CD4-positive, alpha-beta T cell (primary cell): ENCODE measurements around the gene CAMTA1. TPM values are rescaled to one million over a fixed set of nuclear protein-coding genes. Genes with fewer than 3 reads are reported as not detected.

ENCODE experiments used
- ATAC-seq: fragments of 200-7000 bp; cut with Tn5 transposase; one replicate; pipeline ENCODE4 v1.10.0; 2022; ENCODE audit warnings: mild to moderate bottlenecking; ENCODE audit not compliant: poor library complexity
- CTCF ChIA-PET: fragments of 350-600 bp; sonication (Branson Sonifier 250); formaldehyde crosslinking; loops from one replicate; lab custom pipeline; 2021; ENCODE audit warnings: antibody characterized with exemption, inconsistent platforms; lab: Charles Lee
- POLR2A ChIA-PET: fragments of 350-600 bp; sonication (Branson Sonifier 250); formaldehyde crosslinking; loops from one replicate; lab custom pipeline; 2021; ENCODE audit warnings: antibody characterized with exemption, inconsistent platforms; lab: Charles Lee
- DNase-seq, 14 experiments: peaks; one replicate each; pipeline ENCODE4 v3.0.0-alpha.2; 2013 to 2020; ENCODE audit warnings: mixed read lengths in 2 of 14
- H3K27ac ChIP-seq, 2 donors: one replicate each; pipeline versions ENCODE4 v1.5.1 to v1.7.0; 2013; ENCODE audit warnings: low read length in 2 of 2, low read depth in 1 of 2, mild to moderate bottlenecking in 1 of 2
- H3K27me3 ChIP-seq, 2 experiments: 1 replicate in 1 of 2; 2 replicates in 1 of 2; pipeline versions ENCODE4 v1.6.1 to v1.7.0; 2013; ENCODE audit warnings: low read length in 2 of 2, control low read depth in 1 of 2, mild to moderate bottlenecking in 1 of 2, moderate library complexity in 1 of 2; ENCODE audit not compliant: insufficient read depth in 2 of 2, control insufficient read depth in 1 of 2
- H3K36me3 ChIP-seq: one replicate; pipeline ENCODE4 v1.6.1; 2013; ENCODE audit warnings: low read length, control low read depth; ENCODE audit not compliant: insufficient read depth
- H3K4me1 ChIP-seq: one replicate; pipeline ENCODE4 v1.6.1; 2013; ENCODE audit warnings: low read length, control low read depth; ENCODE audit not compliant: insufficient read depth
- H3K4me3 ChIP-seq: one replicate; pipeline ENCODE4 v1.5.1; 2013; ENCODE audit warnings: mild to moderate bottlenecking, low read length, moderate library complexity
- H3K9me3 ChIP-seq, 2 experiments: 1 replicate in 1 of 2; 2 replicates in 1 of 2; pipeline versions ENCODE4 v1.6.1 to v1.7.0; 2013; ENCODE audit warnings: low read length in 2 of 2, mild to moderate bottlenecking in 2 of 2, control low read depth in 1 of 2, moderate library complexity in 1 of 2; ENCODE audit not compliant: control insufficient read depth in 1 of 2, insufficient read depth in 1 of 2
- H3K27ac Mint-ChIP-seq: one replicate; pipeline ENCODE4 v1.8.0; 2020; ENCODE audit warnings: mixed read lengths
- H3K27me3 Mint-ChIP-seq: one replicate; pipeline ENCODE4 v1.8.0; 2021; ENCODE audit warnings: mixed read lengths
- H3K36me3 Mint-ChIP-seq: one replicate; pipeline ENCODE4 v1.8.0; 2021; ENCODE audit warnings: low read depth, mixed read lengths
- H3K4me1 Mint-ChIP-seq: one replicate; pipeline ENCODE4 v1.8.0; 2021; ENCODE audit warnings: low read depth, mixed read lengths
- H3K4me3 Mint-ChIP-seq: one replicate; pipeline ENCODE4 v1.8.0; 2020; ENCODE audit warnings: mild to moderate bottlenecking, mixed read lengths
- H3K9me3 Mint-ChIP-seq: one replicate; pipeline ENCODE4 v1.8.0; 2020; ENCODE audit warnings: mixed read lengths
- intact Hi-C, 2 experiments: fragments of 100-400 bp; cut with DNase I in 1 of 2; cut with micrococcal nuclease in 1 of 2; formaldehyde crosslinking; loops; one replicate each; pipeline versions ENCODE4 v1.15.1 to v1.9.0; 2023 to 2025; cut with DNase I, micrococcal nuclease
- total RNA-seq, 174 experiments: library from RNA in 2 of 174; stranded (reverse) in 2 of 174; gene quantifications; one replicate each; pipeline ENCODE4 v1.2.3 and lab custom pipeline; 2021 to 2026
- TF ChIP-seq, protein P1 (sequence below): fragments of 200-600 bp; IDR thresholded peaks from one replicate; pipeline ENCODE4 v1.8.0; 2022; ENCODE audit warnings: antibody characterized with exemption, mild to moderate bottlenecking

CAMTA1 gene
- total RNA-seq, 2 experiments from 2014 or later = 38.6 to 39.3 TPM

DNA sequence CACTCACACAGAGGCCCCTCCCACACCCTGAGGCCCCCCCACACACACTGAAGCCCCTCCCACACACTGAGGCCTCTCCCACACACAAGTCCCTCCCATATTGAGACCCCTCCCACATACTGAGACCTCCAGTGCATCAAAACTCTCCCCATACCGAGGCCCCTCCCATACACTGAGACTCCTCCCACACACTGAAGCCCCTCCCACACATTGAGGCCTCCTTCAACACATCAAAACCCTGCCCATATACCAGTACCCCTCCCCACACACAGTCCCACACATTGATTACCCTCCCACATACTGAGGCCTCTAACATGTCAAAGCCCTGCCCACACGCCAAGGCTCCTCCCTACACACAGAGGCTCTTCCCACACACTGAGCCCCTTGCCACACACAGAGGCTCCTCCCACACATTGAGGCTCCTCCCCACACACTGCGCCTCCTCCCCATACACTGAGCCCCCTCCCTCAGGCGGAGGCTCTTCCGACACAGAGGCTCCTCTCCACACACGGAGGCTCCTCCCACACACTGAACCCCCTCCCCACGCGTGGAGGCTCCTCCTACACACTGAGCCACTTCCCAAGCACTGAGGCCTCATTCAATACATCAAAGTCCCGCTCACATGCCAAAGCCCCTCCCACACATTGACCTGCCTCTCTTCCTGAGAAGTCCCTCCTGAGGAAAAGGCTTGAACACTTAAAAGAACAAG is 392.3 kb downstream of the CAMTA1 start:
- Histone ChIP-seq H3K9me3 (peaks cover 18 to 26% of the 10 kb centered on the region in 2 experiments), H3K27me3 (peaks cover 6 to 9% of the 10 kb centered on the region in 2 experiments), H3K27ac (no peak overlapping the region), H3K4me3 (no peak overlapping the region), H3K36me3 (no peaks in the 10 kb centered on the region), H3K4me1 (no peaks in the 10 kb centered on the region)
- ATAC-seq (no peak), DNase-seq (no peak)
- Mint-ChIP-seq H3K27ac (no peak overlapping the region), H3K4me3 (no peak overlapping the region), H3K27me3 (peaks cover 37% of the 10 kb centered on the region), H3K9me3 (peaks cover 4% of the 10 kb centered on the region), H3K4me1 (no peaks in the 10 kb centered on the region), H3K36me3 (no peaks in the 10 kb centered on the region)
- TF ChIP-seq, protein P1, sequence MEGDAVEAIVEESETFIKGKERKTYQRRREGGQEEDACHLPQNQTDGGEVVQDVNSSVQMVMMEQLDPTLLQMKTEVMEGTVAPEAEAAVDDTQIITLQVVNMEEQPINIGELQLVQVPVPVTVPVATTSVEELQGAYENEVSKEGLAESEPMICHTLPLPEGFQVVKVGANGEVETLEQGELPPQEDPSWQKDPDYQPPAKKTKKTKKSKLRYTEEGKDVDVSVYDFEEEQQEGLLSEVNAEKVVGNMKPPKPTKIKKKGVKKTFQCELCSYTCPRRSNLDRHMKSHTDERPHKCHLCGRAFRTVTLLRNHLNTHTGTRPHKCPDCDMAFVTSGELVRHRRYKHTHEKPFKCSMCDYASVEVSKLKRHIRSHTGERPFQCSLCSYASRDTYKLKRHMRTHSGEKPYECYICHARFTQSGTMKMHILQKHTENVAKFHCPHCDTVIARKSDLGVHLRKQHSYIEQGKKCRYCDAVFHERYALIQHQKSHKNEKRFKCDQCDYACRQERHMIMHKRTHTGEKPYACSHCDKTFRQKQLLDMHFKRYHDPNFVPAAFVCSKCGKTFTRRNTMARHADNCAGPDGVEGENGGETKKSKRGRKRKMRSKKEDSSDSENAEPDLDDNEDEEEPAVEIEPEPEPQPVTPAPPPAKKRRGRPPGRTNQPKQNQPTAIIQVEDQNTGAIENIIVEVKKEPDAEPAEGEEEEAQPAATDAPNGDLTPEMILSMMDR = no peak
- POLR2A ChIA-PET = no interaction called here
- intact Hi-C loops = no loop called here
- CTCF ChIA-PET = no interaction called here

- CTCF ChIA-PET = no interaction called here
- H3K4me3 ChIP-seq = no peak overlapping the region
- TF ChIP-seq, protein P1 = no peak
- intact Hi-C loops = no loop called here
- Mint-ChIP-seq H3K27me3 (peaks cover 42% of the 10 kb centered on the region), H3K4me1 (no peaks in the 10 kb centered on the region), H3K9me3 (peaks cover 4% of the 10 kb centered on the region), H3K27ac (no peak overlapping the region), H3K36me3 (no peaks in the 10 kb centered on the region), H3K4me3 (no peak overlapping the region)
- peaks cover 18 to 23% of the 10 kb centered on the region in 2 experiments for H3K9me3 ChIP-seq
- H3K4me1 ChIP-seq = no peaks in the 10 kb centered on the region
- no peak overlapping the region for H3K27ac ChIP-seq
- DNase-seq (no peak), ATAC-seq (no peak)
- POLR2A ChIA-PET = no interaction called here
- H3K27me3 ChIP-seq = peaks cover 6 to 8% of the 10 kb centered on the region in 2 experiments
- H3K36me3 ChIP-seq = no peaks in the 10 kb centered on the region
Observed at GRCh38 chr1:7178336-7178735, 393.1 kb downstream of the CAMTA1 start.

- Mint-ChIP-seq H3K4me3 (no peak overlapping the region), H3K36me3 (no peaks in the 10 kb centered on the region), H3K9me3 (peaks cover 4% of the 10 kb centered on the region), H3K4me1 (no peaks in the 10 kb centered on the region), H3K27me3 (peaks cover 42% of the 10 kb centered on the region), H3K27ac (no peak overlapping the region)
- ATAC-seq = no peak
- ChIA-PET POLR2A (no interaction called here), CTCF (no interaction called here)
- H3K27me3 ChIP-seq = peaks cover 6 to 7% of the 10 kb centered on the region in 2 experiments
- intact Hi-C loops = no loop called here
- peaks cover 18 to 23% of the 10 kb centered on the region in 2 experiments for H3K9me3 ChIP-seq
- TF ChIP-seq, protein P1 = no peak
- H3K27ac ChIP-seq = no peak overlapping the region
- no peaks in the 10 kb centered on the region for H3K4me1 ChIP-seq
- no peak overlapping the region for H3K4me3 ChIP-seq
- no peak for DNase-seq
- no peaks in the 10 kb centered on the region for H3K36me3 ChIP-seq
Observed at GRCh38 chr1:7178741-7179140, 393.5 kb downstream of the CAMTA1 start.
